A549 (cell line): ENCODE measurements around the gene C6orf52.

Experiments
- RAD21 ChIP-seq, 2 experiments: fragments of >200 bp in 1 of 2; sonication (Bioruptor Twin) in 1 of 2; formaldehyde crosslinking in 1 of 2; IDR thresholded peaks in 1 of 2; conservative IDR thresholded peaks in 1 of 2; 2 replicates in 1 of 2; 3 replicates in 1 of 2; pipeline ENCODE4 v1.6.1; 2012 to 2018; ENCODE audit warnings: inconsistent platforms in 1 of 2
- TF ChIP-seq, protein P1 (sequence below): fragments of 450-650 bp; IDR thresholded peaks from 2 replicates; pipeline ENCODE4 v1.6.1; 2014; ENCODE audit warnings: antibody characterized with exemption

DNA sequence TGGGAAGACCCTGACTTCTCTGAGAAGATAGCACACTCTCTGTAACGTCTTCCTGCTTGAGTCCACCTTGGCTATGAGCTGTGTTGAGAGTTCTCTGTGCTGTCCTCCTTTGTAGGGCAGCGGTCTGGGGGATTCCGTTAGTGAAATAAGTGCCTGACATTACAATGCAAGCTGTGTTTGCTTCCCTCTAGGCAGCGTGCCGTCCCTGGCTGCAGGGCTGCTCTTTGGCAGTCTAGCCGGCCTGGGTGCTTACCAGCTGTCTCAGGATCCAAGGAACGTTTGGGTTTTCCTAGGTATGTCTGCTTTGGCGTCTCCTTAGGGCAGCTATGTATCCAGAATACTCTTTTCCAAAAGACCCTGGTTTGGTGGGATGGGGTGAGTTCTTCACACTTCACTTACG lies 31.3 kb upstream of the C6orf52 start:
- no peak for TF ChIP-seq RAD21 (conservative IDR thresholded peaks at IDR 0.05 in 1 of 2, IDR thresholded peaks at IDR 0.05 in 1 of 2)
- TF ChIP-seq, protein P1, sequence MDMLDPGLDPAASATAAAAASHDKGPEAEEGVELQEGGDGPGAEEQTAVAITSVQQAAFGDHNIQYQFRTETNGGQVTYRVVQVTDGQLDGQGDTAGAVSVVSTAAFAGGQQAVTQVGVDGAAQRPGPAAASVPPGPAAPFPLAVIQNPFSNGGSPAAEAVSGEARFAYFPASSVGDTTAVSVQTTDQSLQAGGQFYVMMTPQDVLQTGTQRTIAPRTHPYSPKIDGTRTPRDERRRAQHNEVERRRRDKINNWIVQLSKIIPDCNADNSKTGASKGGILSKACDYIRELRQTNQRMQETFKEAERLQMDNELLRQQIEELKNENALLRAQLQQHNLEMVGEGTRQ = no peak
